AG04449 (cell line): ENCODE data around the gene STYXL2.

Source experiments
- CTCF ChIA-PET: fragments of 350-600 bp; formaldehyde crosslinking; extraction: SDS; loops from one replicate; lab custom pipeline; 2021; ENCODE audit warnings: antibody characterized with exemption; lab: Yijun Ruan, JAX
- POLR2A ChIA-PET: fragments of 400-600, 350-600 bp; formaldehyde crosslinking; extraction: SDS; loops from one replicate; lab custom pipeline; 2020; ENCODE audit warnings: antibody characterized with exemption, inconsistent platforms; lab: Yijun Ruan, JAX
- DNase-seq: peaks from one replicate; pipeline ENCODE4 v3.0.0-alpha.2; 2010; ENCODE audit warnings: low read depth, low spot score
- H3K4me3 ChIP-seq: 2 replicates; pipeline ENCODE4 v1.5.1; 2011; ENCODE audit warnings: low read depth, mild to moderate bottlenecking, control low read depth, low read length
- TF ChIP-seq, protein P1 (sequence below): IDR thresholded peaks from one replicate; pipeline ENCODE4 v1.5.1; 2011; ENCODE audit warnings: mild to moderate bottlenecking, moderate library complexity, low read length, control low read depth, inconsistent platforms; ENCODE audit not compliant: insufficient read depth; ENCODE audit errors: missing control alignments

The STYXL2 gene

DNA sequence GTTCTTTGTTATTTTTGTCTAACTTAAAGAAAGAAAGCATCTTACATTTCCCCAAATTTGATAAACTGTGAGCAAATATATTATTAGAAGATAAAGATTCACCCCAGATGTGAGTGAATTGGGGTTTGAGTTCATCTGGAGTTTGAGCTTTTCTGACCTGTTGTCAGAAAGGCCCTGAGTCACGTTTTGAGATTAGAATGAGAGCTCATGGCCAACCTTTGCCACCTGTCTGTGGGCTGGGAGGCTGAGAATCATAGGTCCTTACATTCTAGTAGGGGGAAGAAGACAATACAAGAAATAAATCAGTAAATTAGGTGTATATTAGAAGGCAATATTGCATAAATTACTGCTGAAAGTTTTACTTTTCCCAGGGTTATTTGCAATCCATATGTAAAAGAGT, 22.3 kb downstream of the STYXL2 start:
- no peak overlapping the region for H3K4me3 ChIP-seq
- CTCF ChIA-PET: interaction anchor here (1.6 kb wide), 1 partner anchor 49 kb away, joined by 5 read pairs; no protein-coding TSS in a partner anchor
- TF ChIP-seq, protein P1, sequence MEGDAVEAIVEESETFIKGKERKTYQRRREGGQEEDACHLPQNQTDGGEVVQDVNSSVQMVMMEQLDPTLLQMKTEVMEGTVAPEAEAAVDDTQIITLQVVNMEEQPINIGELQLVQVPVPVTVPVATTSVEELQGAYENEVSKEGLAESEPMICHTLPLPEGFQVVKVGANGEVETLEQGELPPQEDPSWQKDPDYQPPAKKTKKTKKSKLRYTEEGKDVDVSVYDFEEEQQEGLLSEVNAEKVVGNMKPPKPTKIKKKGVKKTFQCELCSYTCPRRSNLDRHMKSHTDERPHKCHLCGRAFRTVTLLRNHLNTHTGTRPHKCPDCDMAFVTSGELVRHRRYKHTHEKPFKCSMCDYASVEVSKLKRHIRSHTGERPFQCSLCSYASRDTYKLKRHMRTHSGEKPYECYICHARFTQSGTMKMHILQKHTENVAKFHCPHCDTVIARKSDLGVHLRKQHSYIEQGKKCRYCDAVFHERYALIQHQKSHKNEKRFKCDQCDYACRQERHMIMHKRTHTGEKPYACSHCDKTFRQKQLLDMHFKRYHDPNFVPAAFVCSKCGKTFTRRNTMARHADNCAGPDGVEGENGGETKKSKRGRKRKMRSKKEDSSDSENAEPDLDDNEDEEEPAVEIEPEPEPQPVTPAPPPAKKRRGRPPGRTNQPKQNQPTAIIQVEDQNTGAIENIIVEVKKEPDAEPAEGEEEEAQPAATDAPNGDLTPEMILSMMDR: no peak
- no peak for DNase-seq
- POLR2A ChIA-PET: no interaction called here

DNA sequence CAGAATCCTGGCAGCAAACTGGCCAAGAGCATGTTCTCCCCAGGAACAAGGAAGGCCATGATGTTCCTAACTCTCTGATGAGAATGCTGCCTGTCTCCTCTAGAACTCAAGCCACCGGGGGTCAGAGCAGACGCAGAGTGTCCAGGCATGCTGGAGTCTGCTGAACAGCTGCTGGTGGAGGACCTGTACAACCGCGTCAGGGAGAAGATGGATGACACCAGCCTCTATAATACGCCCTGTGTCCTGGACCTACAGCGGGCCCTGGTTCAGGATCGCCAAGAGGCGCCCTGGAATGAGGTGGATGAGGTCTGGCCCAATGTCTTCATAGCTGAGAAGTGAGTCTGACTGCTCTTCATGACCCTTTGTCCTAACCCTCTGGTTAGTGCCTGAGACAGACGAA, 23.4 kb downstream of the STYXL2 start:
- CTCF ChIA-PET: no interaction called here
- TF ChIP-seq, protein P1: no peak
- no peak for DNase-seq
- H3K4me3 ChIP-seq: no peak overlapping the region
- POLR2A ChIA-PET: interaction anchor here (0.7 kb wide), 1 partner anchor 64 kb away, joined by 6 read pairs; no protein-coding TSS in a partner anchor

DNA sequence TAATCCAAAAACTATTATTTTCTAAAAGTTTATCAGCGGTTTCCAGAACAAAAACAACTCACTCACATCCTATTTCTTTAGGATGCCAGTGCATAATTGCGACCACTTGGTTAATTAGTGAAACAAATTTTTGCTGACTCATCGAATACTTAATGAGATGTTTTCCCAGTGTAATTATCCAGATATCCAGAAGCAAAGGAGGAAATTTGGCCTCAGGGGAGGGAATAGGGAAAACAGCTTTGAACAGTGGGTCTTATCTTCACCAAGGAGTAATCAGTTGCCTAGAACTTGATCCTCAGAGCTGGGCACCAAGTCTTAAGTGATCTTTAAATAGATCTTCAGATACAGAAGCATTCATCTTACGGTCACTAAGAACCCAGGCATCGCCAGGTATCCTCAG, 24.3 kb downstream of the STYXL2 start:
- ChIA-PET POLR2A (no interaction called here), CTCF (no interaction called here)
- TF ChIP-seq, protein P1: no peak
- no peak overlapping the region for H3K4me3 ChIP-seq
- no peak for DNase-seq

DNA sequence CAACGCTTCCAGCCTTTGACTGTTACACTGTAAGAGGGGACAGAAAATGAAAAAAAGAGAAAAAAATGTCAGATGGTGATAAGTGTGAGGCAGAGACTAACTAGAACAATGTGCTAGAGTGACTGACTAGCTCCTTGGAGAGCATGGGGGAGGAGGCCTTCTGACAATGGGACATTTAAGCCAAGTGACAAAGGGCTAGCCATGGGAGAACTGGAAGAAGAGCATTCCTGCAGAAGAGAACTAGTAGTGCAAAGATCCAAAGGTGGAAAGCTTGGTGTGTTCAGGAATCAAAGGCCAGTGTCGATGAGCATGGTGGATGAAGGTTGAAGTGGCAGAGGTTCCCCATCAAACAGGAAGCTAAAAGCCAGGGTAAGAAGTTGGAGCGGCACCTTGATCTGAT, 25.8 kb downstream of the STYXL2 start:
- TF ChIP-seq, protein P1: no peak
- ChIA-PET CTCF (no interaction called here), POLR2A (no interaction called here)
- H3K4me3 ChIP-seq: no peak overlapping the region
- DNase-seq: no peak

DNA sequence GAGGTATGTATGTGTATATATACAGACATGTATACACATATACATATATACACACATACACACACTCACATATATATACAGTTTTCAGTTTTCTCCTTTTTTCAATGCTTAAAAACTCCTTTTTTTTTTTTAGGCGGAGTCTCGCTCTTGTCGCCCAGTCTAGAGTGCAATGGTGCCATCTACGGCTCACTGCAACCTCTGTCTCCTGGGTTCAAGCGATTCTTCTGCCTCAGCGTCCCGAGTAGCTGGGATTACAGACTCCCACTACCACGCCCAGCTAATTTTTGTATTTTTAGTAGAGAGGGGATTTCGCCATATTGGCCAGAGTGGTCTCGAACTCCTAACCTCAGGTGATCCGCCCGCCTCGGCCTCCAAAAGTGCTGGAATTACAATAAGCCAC, 27.0 kb downstream of the STYXL2 start:
- CTCF ChIA-PET: no interaction called here
- no peak overlapping the region for H3K4me3 ChIP-seq
- DNase-seq: no peak
- TF ChIP-seq, protein P1: no peak
- POLR2A ChIA-PET: no interaction called here

DNA sequence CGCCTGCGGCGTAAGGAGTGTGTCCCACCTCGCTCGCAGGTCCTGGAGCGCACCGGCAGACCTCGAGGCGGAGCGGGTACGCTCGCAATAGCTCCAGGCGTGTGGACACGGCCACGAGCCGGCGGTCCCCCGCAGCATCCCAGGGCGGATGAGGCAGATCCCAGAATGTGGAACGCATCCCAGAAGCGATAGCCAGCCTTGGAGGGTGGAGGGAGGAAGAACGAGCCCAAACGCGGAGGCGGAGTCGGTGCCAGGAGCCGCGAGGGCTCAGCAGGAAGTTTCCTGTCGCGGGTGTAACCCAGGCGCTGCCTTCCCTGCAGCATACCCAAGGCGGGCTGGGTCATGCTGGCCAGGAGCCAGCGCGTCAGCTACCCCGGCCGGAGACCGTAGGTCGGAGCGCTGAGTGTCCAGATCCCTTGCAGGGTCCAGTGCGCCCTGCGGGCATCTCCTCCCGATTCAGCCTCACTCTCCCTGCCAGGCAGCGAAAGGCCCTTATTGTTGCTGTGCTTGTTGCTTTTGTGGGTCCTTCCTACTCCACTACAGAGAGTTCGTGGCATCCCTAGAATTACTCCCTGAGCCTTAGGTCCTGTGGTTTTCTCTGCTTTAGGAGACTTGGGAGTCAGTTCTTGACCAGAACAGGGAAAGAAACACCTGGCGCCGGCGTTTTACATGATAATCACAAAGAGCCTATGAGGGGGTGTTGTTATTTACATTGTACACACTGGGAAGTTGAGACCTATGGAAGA, 27.7 kb downstream of the STYXL2 start:
- ChIA-PET CTCF (no interaction called here), POLR2A (no interaction called here)
- DNase-seq: no peak
- TF ChIP-seq, protein P1: no peak
- H3K4me3 ChIP-seq: no peak overlapping the region; the same call in 1 of the 2 replicates
